OCI-M1 (cell line): ENCODE data around the gene SLC15A4.
"Not testable (repeated sequence)": the region's sequence is repeated elsewhere in the genome, so short reads cannot be mapped to it uniquely, and the experiment has no call there.

Experiments
- DNase-seq: peaks from one replicate; lab custom pipeline; 2025; lab: John Stamatoyannopoulos, UW

Gene SLC15A4

GRCh38 chr12:128814411-128815261, 9.1 kb downstream of the SLC15A4 start:
- DNase-seq = no peak

GRCh38 chr12:128813883-128814282, 9.9 kb downstream of the SLC15A4 start:
- DNase-seq = no peak

- no peak for DNase-seq
Observed at GRCh38 chr12:128813392-128813791, 10.4 kb downstream of the SLC15A4 start.

DNA sequence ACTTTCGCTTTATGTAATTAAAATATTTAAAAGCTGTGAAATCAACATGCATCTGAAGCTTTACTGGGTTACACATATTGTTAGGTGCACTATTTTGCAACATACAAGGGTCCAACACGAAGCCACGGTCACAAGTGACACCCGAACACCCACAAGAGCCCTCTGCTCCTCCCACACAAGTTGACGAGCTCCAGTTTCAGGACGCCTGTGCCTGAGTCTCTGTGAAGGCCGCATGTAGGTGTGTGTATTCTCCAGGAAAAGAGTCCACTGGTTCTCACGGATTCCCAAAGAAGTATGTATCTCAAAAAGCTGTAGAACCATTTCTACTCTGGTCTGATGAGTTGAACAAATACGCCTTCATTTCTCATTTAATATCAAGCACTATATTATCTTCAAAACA, 12.0 kb downstream of the SLC15A4 start:
- no peak for DNase-seq

DNA sequence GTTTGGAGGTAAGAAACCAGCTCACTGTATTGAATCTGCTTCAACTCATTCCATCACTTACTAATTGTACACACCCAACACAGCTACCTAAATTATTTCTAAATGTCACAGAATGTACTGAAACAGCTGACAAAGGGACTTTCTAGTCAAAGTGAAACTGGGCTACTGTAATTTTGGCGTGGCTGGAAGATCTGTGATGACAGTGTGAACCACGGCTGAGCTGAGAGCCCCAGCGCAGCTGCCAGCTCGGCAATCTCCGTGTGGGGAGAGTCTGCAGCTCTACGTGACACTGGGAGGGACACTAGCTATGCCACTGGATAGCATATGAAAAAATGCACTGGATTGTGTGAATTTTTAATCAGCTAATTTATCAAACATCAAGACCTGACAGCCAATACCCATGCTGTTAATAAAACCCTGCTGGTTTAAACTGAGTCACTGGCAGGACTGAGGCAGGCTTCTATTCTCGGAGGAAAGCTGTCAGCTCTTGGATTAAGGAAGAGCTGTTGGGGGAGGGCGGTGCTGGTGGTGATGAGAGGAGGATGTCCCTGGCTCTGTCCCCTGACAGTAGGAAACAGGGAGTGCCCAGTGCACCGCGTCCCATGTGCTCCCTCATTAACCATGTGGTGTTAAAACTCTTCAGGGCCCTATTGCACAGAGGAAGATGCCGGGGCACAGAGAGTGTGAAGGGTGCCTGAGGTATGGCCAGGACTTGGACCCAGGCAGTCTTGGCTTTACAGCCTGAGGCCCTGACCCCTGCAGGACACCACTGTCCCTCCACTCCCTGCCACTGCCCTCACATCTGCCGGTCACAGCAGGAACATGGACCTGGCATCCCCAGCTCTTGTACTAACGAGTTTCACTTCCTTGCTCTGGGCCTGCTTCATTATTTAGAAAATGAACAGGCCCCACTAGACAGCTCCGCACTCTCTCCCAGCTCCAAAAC, 13.3 kb downstream of the SLC15A4 start:
- no peak for DNase-seq

GRCh38 chr12:128808651-128809050, 15.1 kb downstream of the SLC15A4 start:
- DNase-seq = no peak

- no peak for DNase-seq
Observed at GRCh38 chr12:128807161-128807724, 16.5 kb downstream of the SLC15A4 start.

DNA sequence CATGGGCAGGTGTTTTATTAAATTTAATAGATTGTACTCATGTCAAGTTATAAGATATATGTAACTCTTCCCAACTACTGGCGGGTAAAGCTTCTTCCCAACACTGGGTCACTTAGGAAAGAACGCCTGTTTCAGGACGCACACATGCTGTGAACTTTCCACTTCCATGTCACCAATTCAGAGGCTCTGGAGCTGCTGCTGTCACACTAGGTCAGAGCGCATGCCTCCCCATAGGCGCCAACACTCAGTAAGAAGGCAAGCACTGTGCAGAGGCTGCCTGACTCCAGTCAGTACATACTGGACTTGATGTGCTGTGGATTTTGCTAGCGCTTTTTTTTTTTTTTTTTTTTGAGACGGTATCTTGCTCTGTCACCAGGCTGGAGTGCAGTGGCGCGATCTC, 17.2 kb downstream of the SLC15A4 start:
- no peak for DNase-seq

- DNase-seq = not testable (repeated sequence)
Observed at GRCh38 chr12:128805406-128805805, 18.4 kb downstream of the SLC15A4 start.

DNA sequence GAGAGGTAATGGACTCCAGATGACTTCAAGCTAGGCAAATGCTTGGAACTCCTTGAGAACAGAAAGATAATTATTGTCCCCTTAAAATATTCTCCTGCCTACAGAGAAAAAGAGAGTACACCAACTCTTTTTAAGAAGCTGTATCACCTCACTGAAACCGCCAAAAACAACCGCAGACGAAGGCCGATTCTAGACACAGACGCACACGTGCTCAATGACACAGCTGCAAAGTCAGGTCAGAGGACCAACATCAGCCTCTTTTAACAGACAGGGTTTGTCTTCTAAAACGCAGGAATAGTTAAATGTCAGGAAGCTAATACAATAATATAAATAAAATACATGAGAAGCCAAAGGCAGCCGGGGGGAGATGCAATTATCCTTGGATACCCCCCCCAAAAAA, 19.0 kb downstream of the SLC15A4 start:
- DNase-seq = no peak

- no peak for DNase-seq
Observed at GRCh38 chr12:128803788-128804187, 20.0 kb downstream of the SLC15A4 start.

- DNase-seq = no peak
Observed at GRCh38 chr12:128802756-128803155, 21.0 kb downstream of the SLC15A4 start.

GRCh38 chr12:128801879-128802391, 21.8 kb downstream of the SLC15A4 start:
- DNase-seq = no peak

- no peak for DNase-seq
Observed at GRCh38 chr12:128800606-128801005, 23.2 kb downstream of the SLC15A4 start.

DNA sequence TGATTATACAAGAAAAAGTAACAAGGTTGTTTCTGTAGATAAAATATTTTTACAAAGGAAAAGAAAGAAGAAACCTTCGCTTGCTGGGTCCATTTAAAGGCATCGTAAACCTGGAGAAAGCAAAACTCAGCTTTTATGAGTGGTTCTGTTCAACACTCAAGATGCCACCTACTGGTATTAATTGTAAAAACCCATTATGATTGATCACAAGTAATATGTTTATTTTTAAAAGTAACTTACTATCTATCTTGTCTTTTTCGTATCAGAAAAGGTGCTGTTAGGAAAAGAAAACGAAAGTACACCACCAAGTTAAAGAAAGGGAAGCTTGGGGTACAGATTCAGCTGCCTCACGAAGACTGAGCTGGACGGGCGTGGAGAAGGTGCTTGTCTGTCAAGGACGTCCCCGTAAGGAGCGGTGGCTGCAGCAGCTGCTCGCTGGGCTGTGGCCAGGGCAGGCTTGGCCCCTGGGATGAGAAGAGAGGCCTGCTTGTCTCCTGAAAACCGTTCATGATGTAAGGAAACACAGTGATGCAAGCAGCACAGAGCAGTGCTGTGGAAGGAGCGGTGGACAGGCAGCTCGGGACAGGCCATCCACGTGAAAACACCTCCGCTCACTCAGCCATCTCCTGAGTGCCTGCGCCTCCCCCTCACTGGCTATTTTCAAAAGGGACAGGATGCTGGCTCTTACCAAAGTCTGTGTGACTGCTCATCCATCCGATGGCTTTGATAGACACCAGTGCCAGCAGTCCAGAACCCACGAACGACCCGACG, 25.0 kb downstream of the SLC15A4 start:
- DNase-seq = no peak

GRCh38 chr12:128797119-128798118, 26.3 kb downstream of the SLC15A4 start:
- no peak for DNase-seq

DNA sequence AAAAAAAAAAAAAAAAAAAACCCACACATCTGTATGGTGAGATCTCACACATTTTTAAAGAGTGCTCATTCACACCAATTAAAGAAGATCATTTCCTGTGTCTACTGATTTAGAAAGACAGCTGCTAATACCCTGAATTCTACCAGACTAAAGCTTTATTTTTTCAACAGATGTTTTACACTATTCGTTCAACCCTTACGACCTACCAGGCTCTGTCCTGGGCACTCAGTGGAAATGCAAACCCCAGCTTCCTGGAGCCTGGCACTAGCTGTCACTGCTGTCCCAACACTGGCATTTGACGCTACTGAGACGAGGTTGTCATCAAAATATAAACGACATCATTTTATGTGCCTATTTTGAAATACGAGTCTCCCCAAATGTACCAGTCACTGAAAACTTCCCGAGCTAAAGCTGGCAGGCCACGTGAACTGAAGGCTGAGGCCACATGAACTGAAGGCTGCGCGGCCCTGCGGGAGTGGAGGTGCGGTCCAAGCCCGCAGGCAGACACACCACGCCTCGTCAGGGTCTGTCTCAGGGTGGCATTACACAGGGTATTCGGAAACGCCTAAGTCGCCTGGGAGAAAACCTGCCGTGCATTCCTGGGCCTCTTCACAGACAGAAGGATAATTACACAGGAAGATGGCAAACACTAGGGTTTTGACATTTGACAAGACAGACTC, 27.2 kb downstream of the SLC15A4 start:
- no peak for DNase-seq

- no peak for DNase-seq
Observed at GRCh38 chr12:128795530-128796361, 28.0 kb downstream of the SLC15A4 start.
